D341Med (cell line): ENCODE data around the gene RAB27B.

Source experiments
- DNase-seq: peaks from one replicate; pipeline ENCODE4 v3.0.0; 2012; ENCODE audit warnings: low spot score

Gene RAB27B

GRCh38 chr18:54910161-54910919 is 82.1 kb downstream of the RAB27B start:
- no peak for DNase-seq

DNA sequence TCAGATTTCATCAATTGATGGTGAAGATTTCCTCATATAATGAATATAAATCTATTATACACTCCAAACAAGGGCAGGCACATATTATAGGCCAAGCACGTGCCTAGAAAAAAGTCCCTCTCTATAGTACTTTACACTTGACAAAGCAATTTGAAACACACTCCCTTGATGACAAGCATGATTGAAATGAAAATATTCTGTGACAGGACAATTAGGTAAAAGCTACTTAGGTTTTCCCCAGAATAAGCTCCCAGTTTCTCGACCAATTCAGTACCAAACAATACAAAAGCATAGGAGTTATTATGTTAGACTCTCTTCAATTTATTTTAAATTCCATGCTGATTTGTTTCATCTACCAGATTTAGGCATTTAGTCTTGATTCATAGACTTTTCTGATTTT is 83.3 kb downstream of the RAB27B start:
- no peak for DNase-seq

DNA sequence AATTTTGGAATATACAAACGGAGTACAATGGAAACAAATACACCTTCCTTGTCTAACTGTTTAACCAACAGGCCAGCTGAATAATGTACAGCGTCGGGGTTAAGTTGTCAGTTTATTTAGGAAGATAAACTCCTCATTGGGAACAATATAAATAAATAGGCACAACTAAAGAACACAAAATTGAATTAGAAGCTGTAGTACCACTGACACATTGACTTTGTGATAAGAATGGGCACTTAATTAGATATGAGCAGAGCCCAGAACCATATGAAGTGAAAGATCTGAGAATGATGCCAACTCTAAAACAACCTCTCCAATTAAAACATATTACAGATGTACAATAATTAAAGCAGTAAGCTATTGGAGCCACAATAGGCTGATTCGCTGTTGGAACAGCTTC is 86.5 kb downstream of the RAB27B start:
- no peak for DNase-seq

DNA sequence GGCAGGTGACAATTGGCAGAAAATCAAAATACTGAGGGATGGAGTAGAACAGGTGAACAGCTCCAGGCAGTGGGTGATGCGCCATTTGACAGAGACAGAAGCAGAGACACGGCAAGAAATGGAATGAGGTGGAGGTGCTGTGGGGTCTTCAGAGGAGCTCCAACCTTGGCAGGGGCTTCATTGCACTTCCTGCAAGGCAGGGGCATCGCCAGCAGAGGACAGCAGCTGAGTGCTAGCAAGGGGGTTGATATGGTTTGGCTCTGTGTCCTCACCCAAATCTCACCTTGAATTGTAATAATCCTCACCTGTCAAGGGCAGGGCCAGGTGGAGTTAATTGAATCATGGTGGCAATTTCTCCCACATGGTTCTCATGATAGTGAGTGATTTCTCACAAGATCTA is 88.2 kb downstream of the RAB27B start:
- DNase-seq = no peak

GRCh38 chr18:54918060-54918459 is 89.8 kb downstream of the RAB27B start:
- no peak for DNase-seq

- DNase-seq = no peak
Observed at GRCh38 chr18:54919412-54919811, 91.1 kb downstream of the RAB27B start.

GRCh38 chr18:54923339-54923956 is 95.2 kb downstream of the RAB27B start:
- DNase-seq = no peak

GRCh38 chr18:54924948-54925347 is 96.7 kb downstream of the RAB27B start:
- no peak for DNase-seq

DNA sequence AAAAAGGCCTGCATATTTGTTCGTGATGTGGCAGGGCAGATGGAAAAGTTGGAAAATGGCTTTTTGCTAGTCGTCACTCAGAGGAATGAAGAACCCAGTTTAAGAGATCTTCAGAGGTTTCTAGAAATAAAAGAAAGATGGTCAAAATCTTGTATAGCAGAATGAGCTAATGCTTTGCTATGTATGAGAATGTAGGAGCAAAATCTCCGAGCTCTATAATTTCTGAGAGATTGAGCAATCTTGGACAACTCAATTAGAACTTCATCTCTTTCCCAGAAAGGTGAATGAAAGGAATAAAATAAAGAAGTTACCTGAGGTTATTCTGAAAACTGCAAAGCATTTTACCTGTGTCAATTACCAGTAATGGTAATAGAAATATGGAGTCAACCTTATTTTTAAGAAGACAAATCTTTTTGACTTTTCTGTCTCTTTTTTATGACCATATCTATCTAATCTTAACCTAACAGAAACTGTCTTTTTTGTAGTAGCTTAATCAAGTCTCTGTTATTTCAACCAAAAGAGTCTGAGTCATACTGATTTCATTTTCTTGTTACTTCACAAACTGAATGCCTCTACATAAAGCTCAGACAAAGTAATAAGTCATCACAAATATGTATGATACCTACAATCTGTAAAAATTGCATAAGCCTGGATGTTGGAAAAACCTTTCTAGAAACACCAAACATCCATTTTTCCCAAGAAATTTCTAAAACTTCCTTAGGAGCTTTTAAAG is 98.5 kb downstream of the RAB27B start:
- no peak for DNase-seq

DNA sequence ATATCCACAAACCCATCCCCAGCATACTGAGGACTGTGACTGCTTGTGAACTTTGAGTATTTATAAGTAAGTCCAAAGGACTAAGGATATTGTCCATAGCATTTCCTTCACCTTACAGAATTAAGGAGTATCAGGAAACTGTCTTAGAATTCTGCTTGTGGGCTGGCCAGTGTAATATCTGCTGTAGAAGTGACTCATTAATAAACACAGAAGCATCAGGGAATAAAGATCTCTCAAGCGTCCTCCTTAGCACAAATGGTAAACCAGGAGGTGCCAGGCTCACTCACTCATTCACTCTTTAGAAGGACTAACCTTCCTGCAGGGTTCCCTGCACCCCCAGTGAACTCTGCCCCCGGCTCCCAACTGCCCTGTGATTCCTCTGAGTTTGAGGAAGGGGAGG is 100.0 kb downstream of the RAB27B start:
- no peak for DNase-seq

DNA sequence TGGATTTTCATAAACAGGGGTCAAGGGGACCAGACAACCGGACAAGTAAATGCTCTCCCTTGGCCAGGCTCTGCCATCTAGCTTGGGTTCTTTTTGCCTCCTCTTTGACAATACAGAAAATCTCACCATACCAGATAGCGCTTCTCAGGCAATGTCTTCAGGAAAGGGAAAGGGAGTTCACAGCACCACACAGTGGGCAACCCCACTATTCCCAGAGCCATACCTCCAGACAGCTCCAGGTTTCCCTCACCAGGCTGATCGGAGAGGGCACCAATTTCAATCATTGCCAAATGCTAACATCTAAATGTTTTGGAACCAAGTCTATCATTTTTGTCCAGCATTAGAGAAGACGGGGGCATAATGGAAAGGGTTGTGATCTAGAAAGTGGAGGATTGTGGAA is 102.9 kb downstream of the RAB27B start:
- DNase-seq = no peak

DNA sequence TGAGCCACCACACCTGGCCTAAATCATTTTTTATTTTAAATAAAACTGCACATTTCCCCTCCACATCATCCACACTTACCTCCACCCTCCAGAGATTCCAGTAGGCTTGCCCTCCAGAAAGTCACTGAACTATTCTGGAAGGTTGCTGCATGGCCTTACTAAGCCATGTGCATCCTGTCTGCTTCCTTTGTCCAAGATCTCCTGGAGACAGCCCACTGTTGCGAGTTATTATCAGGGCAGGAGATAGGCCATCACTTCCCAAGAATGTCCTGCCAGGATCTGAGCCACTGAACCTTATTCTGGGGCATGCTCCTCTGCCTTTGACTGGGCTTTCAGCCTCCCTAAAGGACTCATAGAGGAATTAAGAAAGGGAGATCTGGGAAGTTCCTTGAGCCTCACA is 104.2 kb downstream of the RAB27B start:
- no peak for DNase-seq

- DNase-seq = no peak
Observed at GRCh38 chr18:54938506-54938905, 110.2 kb downstream of the RAB27B start.

- DNase-seq = no peak
Observed at GRCh38 chr18:54939361-54939917, 111.2 kb downstream of the RAB27B start.

DNA sequence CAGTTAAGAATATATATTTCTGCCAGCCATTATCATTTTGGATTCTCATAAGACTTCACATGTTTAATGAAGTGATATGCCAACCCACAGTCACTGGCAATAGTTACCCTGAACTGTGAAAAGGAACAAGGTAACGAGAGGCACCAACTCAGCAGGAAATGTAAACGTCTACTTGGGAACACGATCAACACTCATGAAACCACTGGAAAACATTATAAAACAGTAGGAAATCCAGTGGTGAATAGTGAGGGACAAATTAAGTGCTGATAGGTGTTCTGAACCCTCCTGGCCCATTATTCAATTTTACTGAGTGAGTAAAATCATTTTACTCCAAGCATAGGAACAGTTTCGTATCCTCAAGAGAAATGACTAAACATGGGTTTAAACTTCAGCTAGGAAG is 113.9 kb downstream of the RAB27B start:
- DNase-seq = no peak

GRCh38 chr18:54942569-54942968 is 114.3 kb downstream of the RAB27B start:
- DNase-seq = no peak
